ENCODE results near the gene GVQW3. TPM values are rescaled to one million over a fixed set of nuclear protein-coding genes. Genes with fewer than 3 reads are reported as not detected.

GVQW3 gene
- total and polyA plus RNA-seq, 3 donors from 2014 or later = 5.9 to 11.0 (median 8.2) TPM

Small RNAs within 50 kb of the gene (small RNA-seq; reads per million reads assigned to genes)
- gene RF00019 = 0 reads per million in 2 donors

Other genes with a start within 250 kb of the GVQW3 start
- gene WNT11, start 174.8 kb upstream of the GVQW3 start, total RNA-seq = 1 to 10 TPM; 2.8 to 4.3 TPM
- 2.7 TPM for gene WNT11, start 174.8 kb upstream of the GVQW3 start, polyA plus RNA-seq (ENCODE audit: insufficient read depth, low read depth, low replicate concordance)
- gene THAP12, start 191 bp upstream of the GVQW3 start, total RNA-seq = 10 to 100 TPM; 37.7 to 41.0 TPM
- gene THAP12, start 191 bp upstream of the GVQW3 start, polyA plus RNA-seq (ENCODE audit: insufficient read depth, low read depth, low replicate concordance) = 39.8 TPM
- 10 to 100 TPM; 35.7 to 45.5 TPM for gene EMSY, start 63.7 kb downstream of the GVQW3 start, total RNA-seq
- 23.1 TPM for gene EMSY, start 63.7 kb downstream of the GVQW3 start, polyA plus RNA-seq (ENCODE audit: insufficient read depth, low read depth, low replicate concordance)